ENCODE results near the gene LTK.

LTK gene

DNA sequence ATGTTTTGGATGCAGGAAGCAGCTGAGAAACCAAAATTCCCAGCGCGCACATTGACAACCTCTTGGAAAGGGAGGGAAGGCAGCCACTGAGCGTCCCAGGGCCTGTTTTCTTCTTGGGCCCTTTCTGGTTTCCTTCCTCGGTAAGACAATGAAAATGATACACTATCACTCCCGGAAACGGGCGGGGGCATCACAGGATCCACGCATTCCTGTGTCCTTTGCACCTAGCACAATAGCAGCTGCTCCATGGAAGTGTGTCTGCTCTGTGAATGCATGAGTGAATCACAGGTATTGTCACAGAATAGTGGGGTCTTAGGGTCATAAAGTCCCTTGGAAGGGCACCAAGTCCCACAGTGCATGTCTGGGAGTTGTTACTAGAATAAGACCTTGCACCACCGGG, 26.2 kb downstream of the LTK start:
- TF ChIP-seq TAF1 (IDR thresholded peaks at IDR 0.05; ENCODE audit: borderline replicate concordance, insufficient read depth, low read length) (no peak), POLR2AphosphoS5 (IDR thresholded peaks at IDR 0.05; ENCODE audit: low read depth, low read length) (no peak), FOXP2 (optimal IDR thresholded peaks at IDR 0.05; ENCODE audit: borderline replicate concordance, extremely low read depth, extremely low read length, insufficient read depth) (no peak), SIN3A (IDR thresholded peaks at IDR 0.05; ENCODE audit: borderline replicate concordance, insufficient read depth, low read length) (no peak)
- TF ChIP-seq, protein P1, sequence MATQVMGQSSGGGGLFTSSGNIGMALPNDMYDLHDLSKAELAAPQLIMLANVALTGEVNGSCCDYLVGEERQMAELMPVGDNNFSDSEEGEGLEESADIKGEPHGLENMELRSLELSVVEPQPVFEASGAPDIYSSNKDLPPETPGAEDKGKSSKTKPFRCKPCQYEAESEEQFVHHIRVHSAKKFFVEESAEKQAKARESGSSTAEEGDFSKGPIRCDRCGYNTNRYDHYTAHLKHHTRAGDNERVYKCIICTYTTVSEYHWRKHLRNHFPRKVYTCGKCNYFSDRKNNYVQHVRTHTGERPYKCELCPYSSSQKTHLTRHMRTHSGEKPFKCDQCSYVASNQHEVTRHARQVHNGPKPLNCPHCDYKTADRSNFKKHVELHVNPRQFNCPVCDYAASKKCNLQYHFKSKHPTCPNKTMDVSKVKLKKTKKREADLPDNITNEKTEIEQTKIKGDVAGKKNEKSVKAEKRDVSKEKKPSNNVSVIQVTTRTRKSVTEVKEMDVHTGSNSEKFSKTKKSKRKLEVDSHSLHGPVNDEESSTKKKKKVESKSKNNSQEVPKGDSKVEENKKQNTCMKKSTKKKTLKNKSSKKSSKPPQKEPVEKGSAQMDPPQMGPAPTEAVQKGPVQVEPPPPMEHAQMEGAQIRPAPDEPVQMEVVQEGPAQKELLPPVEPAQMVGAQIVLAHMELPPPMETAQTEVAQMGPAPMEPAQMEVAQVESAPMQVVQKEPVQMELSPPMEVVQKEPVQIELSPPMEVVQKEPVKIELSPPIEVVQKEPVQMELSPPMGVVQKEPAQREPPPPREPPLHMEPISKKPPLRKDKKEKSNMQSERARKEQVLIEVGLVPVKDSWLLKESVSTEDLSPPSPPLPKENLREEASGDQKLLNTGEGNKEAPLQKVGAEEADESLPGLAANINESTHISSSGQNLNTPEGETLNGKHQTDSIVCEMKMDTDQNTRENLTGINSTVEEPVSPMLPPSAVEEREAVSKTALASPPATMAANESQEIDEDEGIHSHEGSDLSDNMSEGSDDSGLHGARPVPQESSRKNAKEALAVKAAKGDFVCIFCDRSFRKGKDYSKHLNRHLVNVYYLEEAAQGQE (IDR thresholded peaks at IDR 0.05; ENCODE audit: insufficient read depth in 1 of 2, low read depth in 2 of 2, low read length in 2 of 2) = no peak

DNA sequence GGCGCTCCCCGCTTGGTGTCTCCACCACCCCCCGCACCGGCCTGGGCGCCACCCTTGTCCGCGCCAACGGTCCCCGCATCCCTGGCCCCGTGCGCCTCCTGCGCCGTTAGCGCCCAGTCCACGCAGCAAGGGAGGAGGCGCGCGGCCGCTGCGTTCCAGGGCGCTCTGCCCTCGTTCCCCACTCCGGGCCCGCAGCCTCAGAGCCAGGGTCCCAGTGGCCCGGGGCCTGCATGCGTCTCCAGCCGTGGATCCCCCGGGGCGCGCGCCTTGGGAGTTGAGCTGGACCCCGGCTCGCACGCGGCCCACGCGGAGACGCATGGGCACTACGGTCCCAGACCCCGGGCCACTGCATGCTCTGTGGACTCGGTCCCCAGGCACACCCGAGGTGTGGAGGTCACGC, 27.3 kb downstream of the LTK start:
- TF ChIP-seq FOXP2 (optimal IDR thresholded peaks at IDR 0.05; ENCODE audit: borderline replicate concordance, extremely low read depth, extremely low read length, insufficient read depth) = no peak
- no peak for TF ChIP-seq TAF1 (IDR thresholded peaks at IDR 0.05; ENCODE audit: borderline replicate concordance, insufficient read depth, low read length)
- TF ChIP-seq, protein P1 (IDR thresholded peaks at IDR 0.05; ENCODE audit: insufficient read depth in 1 of 2, low read depth in 2 of 2, low read length in 2 of 2) = no peak
- no peak for TF ChIP-seq POLR2AphosphoS5 (IDR thresholded peaks at IDR 0.05; ENCODE audit: low read depth, low read length)
- TF ChIP-seq SIN3A (IDR thresholded peaks at IDR 0.05; ENCODE audit: borderline replicate concordance, insufficient read depth, low read length) = no peak

DNA sequence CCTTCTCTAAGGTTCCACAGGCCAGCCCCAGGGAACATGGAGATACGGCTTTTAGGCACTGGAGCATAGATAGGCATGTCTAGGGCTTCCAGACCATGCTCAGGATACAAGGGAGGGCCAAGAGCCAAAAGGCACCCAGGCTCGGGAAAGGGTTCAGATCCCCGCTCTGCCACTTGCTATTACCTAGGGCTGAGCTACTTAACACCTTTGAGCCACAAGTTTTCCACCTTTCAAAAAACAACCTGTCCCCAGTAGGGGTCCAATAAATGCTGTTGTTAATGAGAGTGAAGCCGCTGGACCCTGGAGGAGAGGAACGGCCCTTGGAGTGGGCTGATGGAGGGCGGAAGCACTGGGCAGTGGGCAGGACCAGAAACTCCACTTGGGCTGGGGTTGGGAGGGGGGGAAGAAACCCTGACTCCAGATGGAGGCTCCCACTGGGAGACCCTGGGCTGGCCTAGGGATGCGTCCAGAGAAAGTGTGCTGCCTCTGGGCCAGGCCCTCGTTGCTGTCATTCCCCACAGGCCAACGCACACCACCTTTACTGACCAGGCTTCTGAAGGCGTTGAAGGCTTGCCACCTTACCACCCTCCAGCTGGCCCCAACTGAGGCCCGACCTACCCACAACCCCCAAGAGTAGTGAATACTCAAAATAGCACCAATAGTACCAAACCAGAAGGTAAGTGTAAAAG, 28.5 kb downstream of the LTK start:
- TF ChIP-seq SIN3A (IDR thresholded peaks at IDR 0.05; ENCODE audit: borderline replicate concordance, insufficient read depth, low read length) (no peak), FOXP2 (optimal IDR thresholded peaks at IDR 0.05; ENCODE audit: borderline replicate concordance, extremely low read depth, extremely low read length, insufficient read depth) (no peak), POLR2AphosphoS5 (IDR thresholded peaks at IDR 0.05; ENCODE audit: low read depth, low read length) (no peak), TAF1 (IDR thresholded peaks at IDR 0.05; ENCODE audit: borderline replicate concordance, insufficient read depth, low read length) (no peak)
- TF ChIP-seq, protein P1 (IDR thresholded peaks at IDR 0.05; ENCODE audit: insufficient read depth in 1 of 2, low read depth in 2 of 2, low read length in 2 of 2) = no peak

DNA sequence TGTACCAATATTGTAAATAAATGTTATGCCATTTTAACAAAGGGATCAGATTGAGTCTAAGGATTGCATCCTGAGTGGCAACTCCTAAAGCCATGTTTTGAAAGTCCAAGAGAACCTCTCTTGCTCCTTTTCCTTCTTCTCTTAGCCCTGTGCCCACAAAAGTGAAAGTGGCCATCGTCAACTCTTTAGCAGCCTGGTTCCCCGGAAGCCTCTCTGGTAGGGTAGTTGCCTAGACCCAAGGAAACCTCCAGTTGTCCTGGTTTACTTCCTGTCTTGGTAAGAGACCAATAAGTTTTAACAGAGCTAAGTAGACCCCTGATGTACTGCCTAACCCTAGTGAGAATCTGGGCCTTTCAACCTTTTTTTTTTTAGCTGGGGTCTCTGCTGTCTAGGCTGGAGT, 30.1 kb downstream of the LTK start:
- no peak for TF ChIP-seq POLR2AphosphoS5 (IDR thresholded peaks at IDR 0.05; ENCODE audit: low read depth, low read length)
- TF ChIP-seq TAF1 (IDR thresholded peaks at IDR 0.05; ENCODE audit: borderline replicate concordance, insufficient read depth, low read length) = no peak
- TF ChIP-seq FOXP2 (optimal IDR thresholded peaks at IDR 0.05; ENCODE audit: borderline replicate concordance, extremely low read depth, extremely low read length, insufficient read depth) = no peak
- TF ChIP-seq SIN3A (IDR thresholded peaks at IDR 0.05; ENCODE audit: borderline replicate concordance, insufficient read depth, low read length) = no peak
- TF ChIP-seq, protein P1 (IDR thresholded peaks at IDR 0.05; ENCODE audit: insufficient read depth in 1 of 2, low read depth in 2 of 2, low read length in 2 of 2) = no peak
